H1 (cell line): ENCODE measurements around the gene NME4. TPM values are rescaled to one million over a fixed set of nuclear protein-coding genes. Genes with fewer than 3 reads are reported as not detected.

Source experiments
- BACH1 ChIP-seq: IDR thresholded peaks from 2 replicates; pipeline ENCODE4 v1.6.1; 2012; ENCODE audit warnings: low read length, improper control_type of control experiment
- BCL11A ChIP-seq, 2 experiments: IDR thresholded peaks; one replicate each; pipeline ENCODE4 v1.6.1; 2011; ENCODE audit warnings: low read depth in 2 of 2, low read length in 2 of 2, mild to moderate bottlenecking in 2 of 2
- KDM4A ChIP-seq: IDR thresholded peaks from one replicate; pipeline ENCODE4 v1.7.1; 2012; ENCODE audit warnings: low read depth, mild to moderate bottlenecking, moderate library complexity, low read length, inconsistent platforms; ENCODE audit not compliant: severe bottlenecking
- MAFK ChIP-seq: IDR thresholded peaks from 2 replicates; pipeline ENCODE4 v1.6.1; 2012; ENCODE audit warnings: low read depth, mild to moderate bottlenecking, improper control_type of control experiment, low read length
- PHF8 ChIP-seq: fragments of 200-600 bp; sonication (generic); conservative IDR thresholded peaks from 2 replicates; pipeline ENCODE4 v1.7.1; 2012; ENCODE audit warnings: low read depth, mild to moderate bottlenecking, inconsistent platforms, low read length, moderate library complexity
- POLR2A ChIP-seq, 2 experiments: IDR thresholded peaks; 1 replicate in 1 of 2; 2 replicates in 1 of 2; pipeline ENCODE4 v1.6.1; 2011; ENCODE audit warnings: low read depth in 2 of 2, low read length in 2 of 2, mild to moderate bottlenecking in 2 of 2; ENCODE audit errors: control extremely low read depth in 1 of 2
- RAD21 ChIP-seq, 2 experiments: IDR thresholded peaks in 1 of 2; conservative IDR thresholded peaks in 1 of 2; 2 replicates each; pipeline ENCODE4 v1.6.1; 2011; ENCODE audit warnings: low read depth in 2 of 2, low read length in 2 of 2, improper control_type of control experiment in 1 of 2, inconsistent platforms in 1 of 2, mild to moderate bottlenecking in 1 of 2, moderate library complexity in 1 of 2
- RBBP5 ChIP-seq: IDR thresholded peaks from 2 replicates; pipeline ENCODE4 v1.7.1; 2012; ENCODE audit warnings: low read depth, mild to moderate bottlenecking, inconsistent platforms, low read length, moderate library complexity, borderline replicate concordance
- SIN3A ChIP-seq, 2 experiments: IDR thresholded peaks in 1 of 2; conservative IDR thresholded peaks in 1 of 2; 2 replicates each; pipeline ENCODE4 v1.6.1; 2011 to 2012; ENCODE audit warnings: low read length in 2 of 2, improper control_type of control experiment in 1 of 2, low read depth in 1 of 2, mild to moderate bottlenecking in 1 of 2
- SP4 ChIP-seq: IDR thresholded peaks from 2 replicates; pipeline ENCODE4 v1.6.1; 2012; ENCODE audit warnings: low read length, inconsistent platforms
- TAF1 ChIP-seq: IDR thresholded peaks from 2 replicates; pipeline ENCODE4 v1.6.1; 2011; ENCODE audit warnings: mild to moderate bottlenecking, low read depth, low read length
- polyA plus RNA-seq, 7 experiments: library from polyadenylated mRNA; depleted of rRNA in 3 of 7; stranded (reverse) in 5 of 7; unstranded in 2 of 7; fragments of >200 nt in 5 of 7; fragments of 200-250 nt in 2 of 7; gene quantifications; 1 replicate in 5 of 7; 2 replicates in 1 of 7; 4 replicates in 1 of 7; pipeline versions ENCODE4 v1.2.1 to v1.2.3, GENCODE V29; 2011 to 2013; ENCODE audit warnings: missing spikeins in 2 of 7, mixed read lengths in 2 of 7
- total RNA-seq: library from RNA; stranded (reverse); fragmentation: NEBNext Ultra II Directional; extraction: Animal tissue kit (Norgen Biotek cat#: 25700); gene quantifications from 2 replicates; pipeline ENCODE4 v1.2.1, GENCODE V29; 2021
- TF ChIP-seq, protein P1 (sequence below): IDR thresholded peaks from 2 replicates; pipeline ENCODE4 v1.6.1; 2012; ENCODE audit warnings: low read length, inconsistent platforms

The NME4 gene
- total and polyA plus RNA-seq, 2 of the 8 experiments (the other 6 are each of a cell fraction or from before 2014, with no cell fraction given) = 408 to 863 TPM

DNA sequence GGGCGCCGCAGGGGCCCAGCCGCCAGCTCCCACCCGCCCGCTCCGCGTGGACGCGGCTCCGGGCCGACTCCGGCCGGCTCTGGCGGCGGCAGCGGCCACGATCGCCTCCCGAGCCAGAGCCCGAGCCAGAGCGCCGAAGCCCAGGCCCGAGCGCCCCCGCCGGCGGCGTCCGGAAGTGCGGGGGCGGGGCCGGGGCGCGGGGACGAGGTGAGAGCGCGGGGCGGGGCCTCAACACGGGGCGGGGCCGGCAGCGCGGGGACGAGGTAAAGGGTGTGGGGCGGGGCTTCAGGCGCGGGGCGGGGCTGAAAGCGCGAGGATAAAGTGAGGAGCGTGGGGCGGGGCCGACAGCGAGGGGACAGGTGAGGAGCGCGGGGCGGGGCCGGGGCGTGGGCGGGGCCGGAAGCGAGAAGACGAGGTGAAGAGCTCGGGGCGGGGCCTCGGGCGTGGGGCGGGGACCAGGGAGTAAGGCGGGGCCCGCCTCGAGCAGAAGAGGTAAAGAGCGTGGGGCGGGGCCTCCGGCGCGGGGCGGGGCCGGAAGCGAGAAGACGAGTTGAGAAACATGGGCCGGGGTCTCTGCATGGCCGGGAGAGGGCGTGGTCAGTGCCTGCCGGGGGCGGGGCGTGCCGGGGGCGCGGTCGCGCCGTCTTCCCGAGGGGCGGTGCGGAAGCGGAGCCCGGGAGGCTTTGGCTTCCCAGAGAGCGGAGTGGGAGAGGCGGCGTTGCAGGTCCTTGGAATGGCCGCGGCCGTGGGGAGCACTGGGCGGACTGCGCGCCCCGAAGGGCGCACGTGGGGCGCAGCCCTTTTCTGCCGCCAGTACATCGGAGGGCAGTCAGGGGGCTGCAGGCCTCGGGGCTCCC, 44.2 kb upstream of the NME4 start, which contains the start of gene AXIN1 (continued):
- TF ChIP-seq KDM4A (peak; percentile 48), RAD21 (IDR thresholded peaks at IDR 0.05 in 1 of 2, conservative IDR thresholded peaks at IDR 0.05 in 1 of 2; ENCODE audit: low read depth in 2 of 2, low read length in 2 of 2) (peak; percentile 34 to 62; a peak in 3 of 4 replicates), SIN3A (conservative IDR thresholded peaks at IDR 0.05 in 1 of 2, IDR thresholded peaks at IDR 0.05 in 1 of 2; ENCODE audit: low read depth in 1 of 2, low read length in 2 of 2) (0 out of 4 replicates have a peak, but pooled peaks of 1 of the 2 experiments have one; percentile 30), MAFK (no peak), PHF8 (peak; percentile 60; the same call in 1 of the 2 replicates), TAF1 (peak; percentile 73), POLR2A (IDR thresholded peaks at IDR 0.05; ENCODE audit: control extremely low read depth in 1 of 2, low read depth in 2 of 2, low read length in 2 of 2) (peak in 1 of 2 experiments; percentile 44; a peak in 1 of 3 replicates), BCL11A (IDR thresholded peaks at IDR 0.05; ENCODE audit: low read depth in 2 of 2, low read length in 2 of 2) (no peak), RBBP5 (peak; percentile 23; the same call in 1 of the 2 replicates), BACH1 (0 out of 2 replicates have a peak, but pooled peaks have one; percentile 4), SP4 (peak; percentile 86; the same call in 1 of the 2 replicates)
- TF ChIP-seq, protein P1, sequence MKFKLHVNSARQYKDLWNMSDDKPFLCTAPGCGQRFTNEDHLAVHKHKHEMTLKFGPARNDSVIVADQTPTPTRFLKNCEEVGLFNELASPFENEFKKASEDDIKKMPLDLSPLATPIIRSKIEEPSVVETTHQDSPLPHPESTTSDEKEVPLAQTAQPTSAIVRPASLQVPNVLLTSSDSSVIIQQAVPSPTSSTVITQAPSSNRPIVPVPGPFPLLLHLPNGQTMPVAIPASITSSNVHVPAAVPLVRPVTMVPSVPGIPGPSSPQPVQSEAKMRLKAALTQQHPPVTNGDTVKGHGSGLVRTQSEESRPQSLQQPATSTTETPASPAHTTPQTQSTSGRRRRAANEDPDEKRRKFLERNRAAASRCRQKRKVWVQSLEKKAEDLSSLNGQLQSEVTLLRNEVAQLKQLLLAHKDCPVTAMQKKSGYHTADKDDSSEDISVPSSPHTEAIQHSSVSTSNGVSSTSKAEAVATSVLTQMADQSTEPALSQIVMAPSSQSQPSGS = no peak
